UCSD-AML1 (cell line): Measurements from ENCODE around the gene MTMR12.
"Not testable (repeated sequence)": the region's sequence is repeated elsewhere in the genome, so short reads cannot be mapped to it uniquely, and the experiment has no call there.

Experiments
- DNase-seq: peaks from one replicate; lab custom pipeline; 2025; ENCODE audit not compliant: unreplicated experiment; lab: John Stamatoyannopoulos, UW

MTMR12 gene

GRCh38 chr5:32325062-32325461 lies 12.3 kb upstream of the MTMR12 start:
- no peak for DNase-seq

GRCh38 chr5:32323741-32324140 lies 11.0 kb upstream of the MTMR12 start:
- no peak for DNase-seq

- no peak for DNase-seq
Measured at GRCh38 chr5:32322882-32323281, 10.1 kb upstream of the MTMR12 start.

DNA sequence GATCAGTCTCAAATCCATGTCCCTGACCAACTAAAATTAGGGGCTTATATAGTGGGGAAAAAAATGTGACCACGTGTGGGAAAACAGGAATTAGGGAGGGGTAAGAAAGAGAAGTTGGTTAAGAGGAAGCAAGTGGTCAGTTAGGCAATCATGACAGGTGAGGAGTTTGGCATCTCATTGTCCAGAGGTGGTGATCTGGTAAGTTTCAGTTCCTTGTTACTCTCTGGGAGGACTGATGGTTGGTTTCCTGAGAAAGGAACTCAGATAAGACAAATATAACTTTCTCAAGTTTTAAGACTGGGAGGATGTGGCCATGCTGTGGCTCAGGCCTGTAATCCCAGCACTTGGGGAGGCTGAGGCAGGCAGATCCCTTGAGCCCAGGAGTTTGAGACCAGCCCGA lies 9.0 kb upstream of the MTMR12 start:
- DNase-seq, result not testable (repeated sequence)

DNA sequence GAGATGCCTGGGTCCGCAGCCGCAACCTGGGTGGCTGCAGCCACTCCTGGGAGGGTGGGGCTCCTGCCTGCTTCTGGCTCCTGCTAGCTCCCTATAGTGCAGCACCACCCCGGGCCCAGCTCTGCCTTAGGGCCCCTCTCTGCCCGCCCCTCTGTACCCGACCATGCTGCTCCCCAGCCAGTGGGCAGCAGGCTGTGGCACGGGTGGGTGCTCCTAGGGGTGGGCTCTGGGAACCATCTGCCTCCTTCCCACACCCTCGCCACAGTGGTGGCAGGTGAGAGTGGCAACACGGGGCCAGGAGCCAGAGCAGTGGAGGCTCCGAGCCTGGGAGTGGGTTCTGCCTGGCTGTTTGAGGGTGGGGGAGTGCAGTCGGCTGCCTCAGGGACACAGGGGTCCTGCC lies 7.8 kb upstream of the MTMR12 start:
- no peak for DNase-seq

DNA sequence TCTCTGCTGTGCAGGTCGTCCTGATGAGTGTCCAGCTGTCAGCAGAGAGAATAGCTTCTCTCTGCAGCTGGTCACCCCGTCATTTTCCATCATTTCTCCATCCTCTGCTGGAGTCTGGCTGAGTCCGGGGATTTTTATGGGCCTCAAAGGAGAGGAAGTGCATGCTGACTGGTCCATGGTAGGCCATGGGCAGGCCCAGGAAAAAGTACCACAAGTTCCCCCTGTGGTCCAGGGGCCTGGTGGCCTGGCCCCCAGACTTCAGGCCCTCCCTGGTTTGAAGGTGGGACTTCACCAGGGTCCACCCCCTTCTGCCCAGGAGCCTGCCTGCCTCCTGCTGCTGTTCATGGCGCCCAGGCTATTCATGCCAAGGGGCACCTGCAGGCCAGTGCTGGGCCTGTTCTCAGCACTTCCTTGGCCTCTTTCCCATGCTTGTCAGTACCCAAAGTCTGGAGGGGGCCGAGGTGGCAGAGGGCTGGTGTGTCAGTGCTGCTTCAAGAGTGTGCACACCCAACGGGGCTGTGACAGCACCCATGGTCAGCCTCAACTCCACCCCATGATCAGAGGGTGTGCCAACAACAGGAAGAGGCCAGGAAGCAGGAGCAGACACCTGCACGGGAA lies 7.3 kb upstream of the MTMR12 start:
- no peak for DNase-seq

GRCh38 chr5:32319392-32319791 lies 6.7 kb upstream of the MTMR12 start:
- DNase-seq, result peak; percentile 29

- DNase-seq, result no peak
Measured at GRCh38 chr5:32317041-32317440, 4.3 kb upstream of the MTMR12 start.

GRCh38 chr5:32315221-32316014 lies 2.7 kb upstream of the MTMR12 start:
- DNase-seq, result no peak

DNA sequence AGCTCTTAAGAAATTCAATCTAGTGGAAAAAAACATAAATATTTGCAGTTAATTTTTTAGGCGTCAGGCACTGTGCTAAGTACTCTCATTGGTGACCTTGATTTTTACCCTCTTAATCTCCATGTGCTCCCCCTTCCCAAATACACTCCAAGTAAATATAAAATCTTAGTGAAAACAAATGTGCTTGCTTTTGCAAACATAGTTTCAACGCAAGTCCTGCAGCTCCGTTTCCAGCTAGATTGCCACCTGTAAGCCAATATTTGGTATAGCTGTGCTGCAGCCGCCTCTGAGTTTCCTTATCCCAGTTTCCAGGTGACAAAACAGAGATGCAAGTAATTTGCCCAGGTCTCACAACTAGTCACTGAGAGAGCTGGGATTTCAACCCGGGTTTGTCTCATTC lies 1.9 kb upstream of the MTMR12 start:
- DNase-seq, result no peak

GRCh38 chr5:32314152-32314488 lies 1.4 kb upstream of the MTMR12 start:
- DNase-seq, result not testable (repeated sequence)

DNA sequence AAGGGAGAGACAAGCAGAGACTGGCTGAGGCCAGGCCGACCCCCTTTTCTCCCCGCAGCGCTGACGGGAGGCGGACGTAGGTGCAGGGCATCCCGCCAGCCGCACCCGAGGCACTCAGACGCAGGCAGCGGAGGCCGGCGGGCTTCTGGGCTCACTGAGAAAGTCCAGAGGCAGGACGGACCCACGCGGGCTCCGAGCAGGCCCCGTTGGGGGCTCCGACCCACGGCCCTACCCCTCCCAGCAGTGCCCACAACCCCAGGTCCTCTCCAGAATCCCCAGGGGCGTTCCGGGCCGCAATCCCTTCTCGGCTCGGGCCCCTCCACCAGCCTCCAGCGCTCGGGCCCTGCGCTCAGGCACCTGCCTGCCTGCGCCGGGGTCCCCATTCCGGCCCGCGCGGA lies 543 bp downstream of the MTMR12 start:
- DNase-seq, result peak; percentile 68

DNA sequence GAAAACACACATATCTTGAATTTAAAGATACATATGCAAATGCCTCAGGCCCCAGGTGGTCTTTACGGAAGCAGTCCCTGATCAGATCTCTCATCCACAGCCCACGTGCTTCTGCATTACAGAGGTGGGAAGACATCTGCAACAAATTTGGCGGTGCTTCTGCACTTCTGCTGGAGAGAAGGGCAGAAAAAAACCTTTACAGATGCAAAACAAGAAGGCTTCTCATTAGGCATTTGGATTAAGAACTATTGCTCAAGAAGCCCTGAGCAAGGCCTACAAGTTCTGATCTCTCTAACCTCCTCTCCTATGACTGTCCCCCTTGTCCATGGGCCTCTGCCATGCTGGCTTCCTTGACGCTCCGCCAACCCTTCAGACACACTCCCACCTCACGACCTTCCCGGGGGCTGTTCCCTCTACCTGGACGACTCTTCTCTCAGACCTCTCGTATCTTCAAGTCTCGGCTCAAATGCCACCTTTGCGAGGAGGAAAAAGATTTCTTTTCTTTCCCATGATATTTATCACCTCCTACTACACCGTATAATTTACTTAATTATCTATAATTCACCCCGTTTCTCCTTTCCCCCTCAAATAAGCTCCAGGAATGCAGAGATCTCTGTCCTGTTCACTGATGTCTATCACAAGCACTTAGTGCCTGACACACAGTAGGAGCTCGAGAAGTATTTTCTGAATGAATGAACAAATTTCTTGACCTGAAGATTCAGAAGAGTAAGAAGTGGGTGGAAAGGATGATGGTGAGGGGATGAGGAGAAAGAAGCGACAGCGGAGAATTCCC lies 1.1 kb downstream of the MTMR12 start:
- DNase-seq, result no peak

- DNase-seq, result no peak
Measured at GRCh38 chr5:32309761-32310160, 3.0 kb downstream of the MTMR12 start.

DNA sequence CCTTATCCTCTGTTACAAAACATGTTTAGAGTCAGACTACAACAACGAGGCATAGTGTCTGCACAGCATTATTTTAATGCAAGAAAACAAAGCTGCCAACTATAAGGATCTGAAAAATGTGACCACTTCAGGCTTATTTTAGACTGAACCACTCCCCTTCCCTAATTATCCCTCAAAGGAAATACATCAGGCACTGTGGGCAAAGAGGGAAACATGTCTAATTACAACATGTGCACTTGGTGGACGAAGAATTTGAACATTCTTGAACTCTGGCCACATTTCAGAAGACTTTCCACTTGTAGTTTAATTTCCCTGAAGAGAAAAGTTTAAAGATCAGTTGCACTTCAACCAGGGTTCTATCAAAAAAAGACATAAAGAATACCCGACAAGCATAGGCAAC lies 3.8 kb downstream of the MTMR12 start:
- DNase-seq, result no peak

GRCh38 chr5:32307769-32308194 lies 5.0 kb downstream of the MTMR12 start:
- no peak for DNase-seq

DNA sequence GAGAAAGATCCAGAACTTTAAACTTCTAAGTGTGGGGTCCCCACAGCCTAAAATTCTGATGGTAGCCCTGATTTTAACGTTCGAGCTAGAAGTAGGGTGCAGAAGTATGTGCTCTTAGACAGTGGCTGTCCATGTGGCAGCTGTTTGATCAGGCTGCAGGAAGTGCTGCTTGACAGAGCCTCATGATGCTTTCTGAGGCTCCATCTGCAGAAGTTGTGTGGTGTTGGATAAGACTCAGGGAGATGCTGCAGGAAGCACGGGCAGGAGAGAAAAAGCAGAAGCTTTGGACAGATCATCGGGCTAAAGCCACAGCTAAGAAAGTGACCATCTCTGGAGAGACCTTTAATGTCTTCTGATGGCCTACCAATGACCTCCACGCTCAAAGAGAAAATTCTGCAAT lies 8.1 kb downstream of the MTMR12 start:
- DNase-seq, result peak; percentile 53

- DNase-seq, result no peak
Measured at GRCh38 chr5:32303755-32304120, 9.0 kb downstream of the MTMR12 start.

DNA sequence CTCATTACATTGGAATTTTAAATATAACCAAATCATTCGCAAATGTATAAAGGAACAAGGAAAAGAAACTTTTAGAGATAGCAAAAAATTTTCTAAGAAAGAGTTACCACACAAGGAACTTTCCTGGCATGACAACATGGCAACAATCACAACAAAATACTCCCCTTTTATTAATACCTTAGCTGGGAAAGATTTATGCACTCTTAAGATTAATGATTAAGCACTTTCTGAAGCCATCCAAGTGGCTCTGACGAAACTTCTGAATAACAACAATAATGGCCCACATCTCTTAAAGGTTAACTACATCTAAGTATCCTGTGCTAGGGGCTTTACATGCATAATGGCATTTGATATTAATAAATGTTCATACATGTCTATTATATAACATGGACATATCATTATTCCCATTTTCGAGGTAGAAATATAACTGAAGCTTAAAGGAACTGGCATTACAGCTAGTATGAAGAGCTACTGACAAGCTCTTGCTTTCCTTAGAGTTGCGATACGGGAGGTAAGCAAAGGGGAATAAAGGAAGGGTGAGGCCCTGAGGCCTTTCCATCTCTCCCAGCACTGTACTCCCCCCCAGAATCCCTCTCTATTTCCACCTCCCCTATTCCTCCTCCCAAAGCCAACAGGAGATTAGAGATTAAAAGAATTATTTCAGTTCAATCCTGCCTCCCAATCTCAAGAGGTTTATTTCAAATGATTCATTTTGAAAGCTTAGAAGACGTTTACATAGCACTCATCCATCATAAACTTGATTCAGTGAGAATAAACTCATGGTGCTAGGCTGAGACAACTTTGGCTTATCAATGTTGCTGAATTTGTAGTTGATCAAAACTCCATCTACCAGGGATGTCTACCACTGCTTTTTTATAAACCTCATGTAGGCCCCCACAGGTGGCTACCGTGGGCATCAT lies 9.6 kb downstream of the MTMR12 start:
- DNase-seq, result no peak

DNA sequence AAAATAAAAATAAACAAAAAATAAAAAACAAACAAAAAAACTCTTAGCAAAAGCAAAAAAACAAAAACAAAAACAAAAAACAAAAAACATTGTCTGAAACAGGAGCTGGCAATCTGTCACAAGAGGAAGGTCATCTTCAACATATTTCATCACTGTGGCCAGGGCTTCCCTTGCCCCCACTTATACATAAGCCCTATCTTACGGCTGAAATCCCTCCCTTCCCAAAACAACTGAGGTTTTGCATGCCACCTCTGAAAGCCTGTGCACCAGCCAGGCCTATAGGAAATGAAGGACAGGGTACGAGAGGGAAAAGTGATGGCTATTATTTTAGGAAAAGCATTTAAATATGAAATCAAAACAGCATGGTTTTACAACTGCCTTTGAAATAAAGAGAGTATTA lies 10.8 kb downstream of the MTMR12 start:
- DNase-seq, result no peak

- no peak for DNase-seq
Measured at GRCh38 chr5:32299059-32299677, 13.6 kb downstream of the MTMR12 start.
